ENCODE measurements around the gene TBC1D22B. TPM values are rescaled to one million over a fixed set of nuclear protein-coding genes. Genes with fewer than 3 reads are reported as not detected.
"Not testable (repeated sequence)": the region's sequence is repeated elsewhere in the genome, so short reads cannot be mapped to it uniquely, and the experiment has no call there.

The TBC1D22B gene
- total RNA-seq, 1 donor from 2014 or later = 7.6 TPM

GRCh38 chr6:37319856-37320480 lies 62.4 kb downstream of the TBC1D22B start:
- no peak for DNase-seq (ENCODE audit: low read depth in 2 of 2)

- DNase-seq (ENCODE audit: low read depth in 2 of 2) = peak in 1 of 2 donors; percentile 13
These were observed 63.1 kb downstream of the TBC1D22B start for GRCh38 chr6:37320646-37321045.

GRCh38 chr6:37321101-37321500 lies 63.5 kb downstream of the TBC1D22B start:
- DNase-seq (ENCODE audit: low read depth in 2 of 2) = peak in 1 of 2 donors; percentile 64

- no peak for DNase-seq (ENCODE audit: low read depth in 2 of 2)
These were observed 64.2 kb downstream of the TBC1D22B start for GRCh38 chr6:37321516-37322415.

GRCh38 chr6:37323580-37323979 lies 66.0 kb downstream of the TBC1D22B start:
- peak in 1 of 2 donors; percentile 92 for DNase-seq (ENCODE audit: low read depth in 2 of 2)

- DNase-seq (ENCODE audit: low read depth in 2 of 2) = peak; percentile 43 to 86
These were observed 66.8 kb downstream of the TBC1D22B start for GRCh38 chr6:37324131-37325033.

- not testable (repeated sequence) for DNase-seq (ENCODE audit: low read depth in 2 of 2)
These were observed 72.8 kb downstream of the TBC1D22B start for GRCh38 chr6:37330345-37330744.

GRCh38 chr6:37331047-37331446 lies 73.5 kb downstream of the TBC1D22B start:
- no peak for DNase-seq (ENCODE audit: low read depth in 2 of 2)

- no peak for DNase-seq (ENCODE audit: low read depth in 2 of 2)
These were observed 75.3 kb downstream of the TBC1D22B start for GRCh38 chr6:37332894-37333293.

GRCh38 chr6:37334047-37334446 lies 76.5 kb downstream of the TBC1D22B start:
- DNase-seq (ENCODE audit: low read depth in 2 of 2) = no peak

- not testable (repeated sequence) for DNase-seq (ENCODE audit: low read depth in 2 of 2)
These were observed 80.7 kb downstream of the TBC1D22B start for GRCh38 chr6:37338317-37338716.

GRCh38 chr6:37338745-37339255 lies 81.2 kb downstream of the TBC1D22B start:
- DNase-seq (ENCODE audit: low read depth in 2 of 2) = no peak

GRCh38 chr6:37339741-37340638 lies 82.4 kb downstream of the TBC1D22B start:
- no peak for DNase-seq (ENCODE audit: low read depth in 2 of 2)

GRCh38 chr6:37340639-37340943 lies 83.0 kb downstream of the TBC1D22B start:
- no peak for DNase-seq (ENCODE audit: low read depth in 2 of 2)

- no peak for DNase-seq (ENCODE audit: low read depth in 2 of 2)
These were observed 85.7 kb downstream of the TBC1D22B start for GRCh38 chr6:37343248-37343647.

- DNase-seq (ENCODE audit: low read depth in 2 of 2) = no peak
These were observed 86.7 kb downstream of the TBC1D22B start for GRCh38 chr6:37344308-37344707.

GRCh38 chr6:37345804-37346203 lies 88.2 kb downstream of the TBC1D22B start:
- DNase-seq (ENCODE audit: low read depth in 2 of 2) = not testable (repeated sequence)

GRCh38 chr6:37347177-37347576 lies 89.6 kb downstream of the TBC1D22B start:
- DNase-seq (ENCODE audit: low read depth in 2 of 2) = no peak

- no peak for DNase-seq (ENCODE audit: low read depth in 2 of 2)
These were observed 90.1 kb downstream of the TBC1D22B start for GRCh38 chr6:37347670-37348111.

GRCh38 chr6:37351027-37351426 lies 93.5 kb downstream of the TBC1D22B start:
- DNase-seq (ENCODE audit: low read depth in 2 of 2) = no peak

- no peak for DNase-seq (ENCODE audit: low read depth in 2 of 2)
These were observed 94.8 kb downstream of the TBC1D22B start for GRCh38 chr6:37352384-37352783.
